Measurements from ENCODE around the gene RALGPS1.
A peak's percentile ranks its signal among the peaks of the same experiment; 100 is the strongest.

Gene RALGPS1

GRCh38 chr9:126956917-126957686 is 42.5 kb downstream of the RALGPS1 start:
- DNase-seq (ENCODE audit: low read depth): no peak

DNA sequence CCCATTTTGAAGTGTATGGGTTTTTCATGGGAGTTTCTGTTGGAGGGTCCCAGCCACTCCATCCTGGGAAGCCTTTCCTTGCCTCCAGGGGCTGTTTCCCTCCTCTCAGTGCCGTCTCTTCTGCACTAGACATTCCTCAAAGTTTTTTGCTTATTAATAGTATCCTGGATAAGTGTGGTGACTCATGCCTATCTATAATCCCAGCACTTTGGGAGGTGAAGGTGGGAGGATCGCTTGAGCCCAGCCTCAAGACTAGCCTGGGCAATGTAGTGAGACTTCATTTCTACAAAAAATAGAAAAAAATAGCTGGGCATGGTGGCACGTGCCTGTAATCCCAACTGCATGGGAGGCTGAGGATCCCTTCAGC is 43.1 kb downstream of the RALGPS1 start:
- DNase-seq (ENCODE audit: low read depth): no peak

- DNase-seq (ENCODE audit: low read depth): no peak
These were observed 44.8 kb downstream of the RALGPS1 start for GRCh38 chr9:126959336-126959735.

GRCh38 chr9:126959917-126960316 is 45.3 kb downstream of the RALGPS1 start:
- DNase-seq (ENCODE audit: low read depth): no peak

- no peak for DNase-seq (ENCODE audit: low read depth)
These were observed 47.8 kb downstream of the RALGPS1 start for GRCh38 chr9:126962336-126962735.

DNA sequence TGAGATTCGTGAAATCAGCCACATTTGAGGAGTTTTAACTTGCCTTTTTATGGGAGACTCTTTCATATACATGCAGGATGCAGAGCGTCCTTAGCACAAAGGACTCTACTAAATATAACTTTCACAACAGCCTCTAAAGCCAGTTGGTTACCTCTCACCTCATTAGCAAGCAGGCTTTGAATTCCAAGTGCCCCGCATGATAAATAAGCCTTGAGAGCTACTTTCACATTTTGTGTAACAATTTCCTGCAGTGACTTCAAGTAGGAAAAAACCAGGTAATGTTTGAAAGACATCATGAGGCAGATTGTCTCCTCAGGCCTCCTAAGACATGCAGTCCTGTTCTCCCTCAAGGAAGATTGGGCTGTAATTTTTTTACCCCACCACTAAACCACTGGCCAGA is 50.5 kb downstream of the RALGPS1 start:
- no peak for DNase-seq (ENCODE audit: low read depth)

DNA sequence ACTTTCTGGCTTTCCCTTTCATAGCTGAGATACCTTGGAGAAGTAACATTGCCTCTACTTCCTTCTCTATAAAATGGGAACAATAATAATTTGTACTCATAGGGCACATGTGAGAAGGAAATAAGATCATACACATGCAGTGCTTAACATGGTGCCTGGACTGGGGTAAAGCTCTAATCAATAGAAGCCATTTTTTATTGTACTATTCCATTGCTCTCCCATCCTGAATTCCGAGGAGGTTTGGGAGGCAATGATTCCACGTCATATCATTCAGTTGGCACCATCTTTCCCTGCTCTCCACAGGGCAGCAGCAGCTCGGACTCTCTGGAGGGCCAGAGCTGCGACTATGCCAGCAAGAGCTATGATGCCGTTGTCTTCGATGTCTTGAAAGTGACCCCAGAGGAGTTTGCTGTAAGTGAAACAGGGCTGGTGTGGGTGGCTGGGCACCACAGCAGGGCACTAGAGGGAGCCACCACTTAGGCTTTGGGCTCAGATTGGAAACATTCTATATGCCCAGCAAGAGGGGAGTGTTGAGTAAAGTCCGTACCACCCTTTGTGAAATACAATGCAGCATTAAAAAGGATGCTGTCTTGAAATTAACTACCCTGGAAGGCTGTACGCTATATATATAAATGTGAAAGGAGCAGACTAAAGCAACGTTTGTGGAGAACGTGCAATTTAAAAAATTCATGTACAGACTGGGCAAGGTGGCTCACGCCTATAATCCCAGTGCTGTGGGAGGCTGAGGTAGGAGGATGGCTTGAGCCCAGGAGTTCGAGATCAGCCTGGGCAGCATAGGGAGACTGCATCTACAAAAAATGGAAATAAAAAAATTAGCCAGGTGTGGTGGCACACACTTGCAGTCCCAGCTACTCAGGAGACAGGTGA is 51.2 kb downstream of the RALGPS1 start:
- peak; percentile 26 for DNase-seq (ENCODE audit: low read depth)

- DNase-seq (ENCODE audit: low read depth): no peak
These were observed 56.7 kb downstream of the RALGPS1 start for GRCh38 chr9:126971261-126971660.

DNA sequence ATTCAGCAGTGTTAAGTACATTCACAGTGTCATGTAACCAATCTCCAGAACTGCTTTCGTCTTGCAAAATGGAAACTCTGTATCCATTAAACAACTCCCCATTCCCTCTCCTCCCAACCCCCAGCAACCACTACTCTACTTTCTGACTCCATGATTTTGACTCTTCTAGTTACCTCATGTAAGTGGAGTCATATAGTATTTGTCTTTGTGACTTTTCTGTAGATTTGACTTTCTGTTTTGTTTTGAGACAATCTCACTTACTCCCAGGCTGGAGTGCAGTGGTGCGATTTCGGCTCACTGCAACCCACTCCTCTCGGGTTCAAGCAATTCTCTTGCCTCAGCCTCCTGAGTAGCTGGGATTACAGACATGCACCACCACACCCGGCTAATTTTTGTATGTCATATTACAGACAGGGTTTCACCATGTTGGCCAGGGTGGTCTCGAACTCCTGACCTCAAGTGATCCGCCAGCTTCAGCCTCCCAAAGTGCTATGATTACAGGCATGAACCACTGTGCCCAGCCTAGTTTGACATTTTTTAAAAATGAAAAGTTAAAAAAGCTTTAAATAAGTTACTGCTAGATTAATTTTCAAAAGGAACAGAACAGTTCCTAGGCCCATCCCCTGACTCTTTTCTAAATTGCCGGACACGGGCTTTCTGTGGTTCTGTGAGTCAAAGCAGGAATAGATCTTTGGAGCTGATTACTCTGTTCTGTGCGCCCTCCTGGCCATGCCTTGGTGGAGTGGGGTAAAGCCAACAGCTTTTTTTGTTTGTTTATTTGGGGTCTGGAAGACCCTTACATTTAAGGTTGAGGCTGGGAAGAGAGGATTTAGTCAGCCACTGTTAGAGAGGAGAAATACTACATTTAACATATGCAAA is 59.3 kb downstream of the RALGPS1 start:
- no peak for DNase-seq (ENCODE audit: low read depth)

DNA sequence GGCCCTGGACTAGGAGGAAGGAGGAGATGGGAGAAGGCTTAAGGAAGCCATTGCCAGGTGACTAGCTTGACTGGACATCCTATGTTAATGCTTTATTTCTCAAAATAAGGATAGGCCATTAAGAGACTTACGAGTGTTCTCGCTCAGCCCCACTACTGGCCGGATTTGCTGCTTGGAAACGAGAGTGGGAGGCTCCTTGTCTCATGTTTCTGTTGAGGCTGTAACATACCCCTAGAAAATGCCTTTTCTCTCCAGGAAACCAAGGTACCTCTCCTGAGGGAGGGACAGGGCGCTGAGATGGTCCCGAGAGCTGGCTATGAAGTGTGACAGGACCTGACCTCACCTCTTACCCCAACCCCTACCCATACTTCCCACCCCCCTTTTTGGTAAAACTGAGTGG is 60.0 kb downstream of the RALGPS1 start:
- DNase-seq (ENCODE audit: low read depth): no peak

DNA sequence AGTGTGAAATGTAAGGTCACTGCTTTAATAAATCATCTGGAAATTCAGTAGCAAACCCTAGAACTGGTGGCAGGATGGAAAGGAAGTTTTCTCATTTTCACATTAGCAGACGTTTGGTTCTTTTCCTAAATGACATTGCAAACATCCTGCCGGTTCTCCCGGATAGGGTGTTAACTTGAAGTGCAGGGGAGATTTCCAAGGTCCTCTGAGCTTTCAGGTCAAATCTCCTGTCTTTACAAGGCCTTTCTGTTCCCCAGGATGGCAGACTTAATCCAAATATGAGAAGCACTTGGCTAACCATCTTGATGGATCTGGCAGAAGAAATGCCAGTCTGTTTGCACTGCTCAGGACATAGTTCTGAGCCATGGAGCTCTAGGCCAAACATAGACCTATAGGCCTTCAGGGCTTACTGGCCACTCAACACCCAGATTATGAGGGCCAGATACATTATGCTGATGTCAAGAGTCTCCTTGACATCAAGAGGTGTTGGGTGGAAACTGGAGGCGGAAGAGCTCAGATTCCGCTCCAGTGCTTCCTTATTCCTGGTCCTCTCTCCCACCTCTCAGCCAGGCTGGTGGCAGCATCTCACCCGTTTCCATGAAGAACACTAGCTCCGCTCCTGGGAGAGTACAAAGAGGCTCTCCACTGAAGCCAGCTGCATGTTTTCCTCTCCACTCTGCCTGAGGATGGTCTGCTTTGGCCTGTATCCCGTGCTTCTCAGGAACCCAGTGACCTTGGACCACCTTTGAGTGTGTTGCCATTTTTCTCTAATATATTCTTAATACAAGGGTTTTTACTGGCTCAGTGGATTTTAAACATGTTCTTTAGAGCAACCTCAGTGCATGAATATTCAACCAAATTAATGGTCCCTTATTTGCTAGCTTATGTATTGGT is 61.0 kb downstream of the RALGPS1 start:
- DNase-seq (ENCODE audit: low read depth): no peak

GRCh38 chr9:126979461-126979860 is 64.9 kb downstream of the RALGPS1 start:
- no peak for DNase-seq (ENCODE audit: low read depth)

- no peak for DNase-seq (ENCODE audit: low read depth)
These were observed 65.6 kb downstream of the RALGPS1 start for GRCh38 chr9:126980231-126980630.

DNA sequence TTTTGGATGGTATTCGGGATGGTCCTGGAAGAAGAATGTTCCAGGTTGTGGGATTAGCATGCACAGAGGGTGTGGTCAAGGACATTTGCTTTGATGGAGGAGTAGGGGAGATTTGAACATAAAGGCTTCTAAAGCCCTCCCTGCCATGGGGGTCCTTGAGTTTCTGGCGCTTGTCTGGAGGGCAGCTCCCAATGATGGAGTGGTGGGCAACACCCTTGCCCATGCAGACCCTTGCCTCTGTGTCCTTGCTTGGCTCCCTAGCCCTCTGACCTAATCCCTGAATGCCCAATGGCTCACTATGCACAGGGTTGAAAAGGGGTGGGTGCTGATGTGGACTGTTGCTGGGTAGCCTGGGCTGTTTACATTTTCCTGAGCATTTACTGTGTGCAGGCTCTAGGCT is 66.6 kb downstream of the RALGPS1 start:
- DNase-seq (ENCODE audit: low read depth): no peak

DNA sequence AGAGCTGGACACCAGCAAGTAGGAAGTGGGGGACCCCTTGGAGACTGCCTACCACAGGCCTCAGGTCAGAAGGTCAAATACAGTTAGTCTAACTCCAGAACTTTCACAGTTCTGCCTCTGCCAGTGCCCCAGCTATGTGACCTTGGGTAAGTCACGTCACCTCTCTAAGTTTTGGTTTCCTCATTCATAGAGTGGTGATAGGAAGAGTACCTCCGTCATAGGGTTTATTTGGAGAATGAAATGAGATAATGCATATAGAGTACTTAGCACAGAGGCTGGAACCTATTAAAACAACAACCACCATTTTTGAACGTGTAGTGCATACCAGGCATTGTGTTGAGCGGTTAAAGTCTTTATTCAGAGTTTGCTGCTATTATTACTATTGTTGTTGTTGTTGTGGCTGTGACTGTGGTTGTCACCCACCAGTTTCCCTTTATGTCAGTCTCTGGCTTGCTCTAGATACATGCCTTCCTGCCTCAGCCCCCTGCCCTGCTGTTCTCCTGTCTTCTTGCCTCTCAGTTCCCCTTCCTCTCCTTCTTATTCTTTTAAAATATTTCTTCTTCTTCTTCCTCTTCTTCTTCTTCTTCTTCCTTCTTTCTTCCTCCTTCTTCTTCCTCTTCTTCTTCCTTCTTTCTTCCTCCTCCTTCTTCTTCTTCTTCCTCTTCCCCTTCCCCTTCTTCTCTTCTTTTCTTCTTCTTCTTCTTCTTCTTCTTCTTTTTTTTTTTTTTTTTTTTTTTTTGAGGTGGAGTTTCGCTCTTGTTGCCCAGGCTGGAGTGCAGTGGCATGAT is 67.8 kb downstream of the RALGPS1 start:
- DNase-seq (ENCODE audit: low read depth): no peak

- no peak for DNase-seq (ENCODE audit: low read depth)
These were observed 69.2 kb downstream of the RALGPS1 start for GRCh38 chr9:126983767-126984166.

GRCh38 chr9:126984969-126985368 is 70.4 kb downstream of the RALGPS1 start:
- no peak for DNase-seq (ENCODE audit: low read depth)

GRCh38 chr9:126985870-126986498 is 71.4 kb downstream of the RALGPS1 start:
- DNase-seq (ENCODE audit: low read depth): peak; percentile 76

DNA sequence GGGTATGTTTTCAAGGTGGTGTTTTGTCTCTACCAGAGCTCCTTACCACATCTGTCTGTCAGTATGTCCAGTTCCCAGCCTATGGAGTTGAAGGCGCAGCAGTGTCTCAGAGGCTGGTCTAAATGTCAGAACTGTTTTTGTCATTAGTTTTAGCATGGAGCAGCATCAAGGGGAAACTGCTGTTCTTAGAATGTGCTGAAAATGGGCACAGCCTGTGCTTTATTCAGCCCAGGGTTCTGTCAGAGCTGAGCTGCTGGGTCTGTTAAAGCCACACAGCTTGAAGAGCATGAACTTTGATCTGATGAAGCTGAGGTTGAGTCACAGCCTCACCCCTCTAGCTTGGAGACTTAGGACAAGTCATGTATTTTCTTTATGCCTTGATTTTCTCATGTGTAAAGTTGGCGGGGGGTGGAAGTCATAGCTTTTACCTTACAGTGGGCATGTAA is 71.9 kb downstream of the RALGPS1 start:
- DNase-seq (ENCODE audit: low read depth): peak; percentile 17

DNA sequence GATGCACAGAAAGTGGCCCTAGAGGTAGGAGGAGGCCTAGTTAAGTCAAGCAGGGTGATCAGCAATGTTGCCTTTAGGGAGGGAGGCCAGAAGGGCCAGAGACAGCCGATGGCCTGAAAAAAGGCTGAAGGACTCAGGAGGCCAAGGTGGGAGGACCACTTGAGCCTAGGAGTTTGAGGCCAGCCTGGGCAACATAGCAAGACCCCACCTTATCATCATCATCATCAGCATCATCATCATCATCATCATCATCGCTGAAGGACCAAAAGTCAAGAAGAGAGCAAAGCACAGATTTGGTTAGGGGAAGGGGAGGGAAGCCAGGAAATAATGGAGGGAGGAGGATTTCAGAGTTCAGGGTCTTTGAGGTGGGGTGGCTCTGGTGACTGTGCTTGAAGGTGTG is 74.3 kb downstream of the RALGPS1 start:
- no peak for DNase-seq (ENCODE audit: low read depth)
